NB4 (cell line): ENCODE data around the gene HSD17B12.
A peak's percentile ranks its signal among the peaks of the same experiment; 100 is the strongest.

Experiments used
- DNase-seq: peaks from one replicate; pipeline ENCODE4 v3.0.0; 2010; ENCODE audit warnings: low read depth
- H3K4me3 ChIP-seq: one replicate; pipeline ENCODE4 v1.5.1; 2011; ENCODE audit warnings: mild to moderate bottlenecking, low read depth, low read length, moderate library complexity
- CTCF ChIP-seq: IDR thresholded peaks from one replicate; pipeline ENCODE4 v1.5.1; 2012; ENCODE audit warnings: low read depth, low read length
- MAX ChIP-seq: IDR thresholded peaks from 2 replicates; pipeline ENCODE4 v1.6.1; 2011; ENCODE audit warnings: low read depth, low read length
- MYC ChIP-seq: IDR thresholded peaks from 2 replicates; pipeline ENCODE4 v1.6.1; 2011; ENCODE audit warnings: low read depth, low read length
- POLR2A ChIP-seq: IDR thresholded peaks from 2 replicates; pipeline ENCODE4 v1.6.1; 2011; ENCODE audit warnings: mild to moderate bottlenecking; ENCODE audit not compliant: insufficient read length; ENCODE audit errors: extremely low read depth

The HSD17B12 gene

GRCh38 chr11:43880640-43881159 lies 200.2 kb downstream of the HSD17B12 start, which contains the start of gene ALKBH3:
TSS of gene ALKBH3 (plus strand) at chr11:43880831. CDS start at chr11:43882653, 1,822 bp downstream.
- no peak for TF ChIP-seq MAX
- TF ChIP-seq POLR2A, result peak; percentile 44
- no peak for TF ChIP-seq CTCF

GRCh38 chr11:43892851-43893250 lies 212.3 kb downstream of the HSD17B12 start:
- no peak for DNase-seq
- no peak for TF ChIP-seq CTCF
- TF ChIP-seq MYC, result no peak
- TF ChIP-seq POLR2A, result no peak
- no peak for TF ChIP-seq MAX

More at GRCh38 chr11:43880640-43881159, 200.2 kb downstream of the HSD17B12 start, which contains the start of gene ALKBH3:
- peak; percentile 96 for DNase-seq
- H3K4me3 ChIP-seq, result peak within 1 kb of the TSS; percentile 88

DNA sequence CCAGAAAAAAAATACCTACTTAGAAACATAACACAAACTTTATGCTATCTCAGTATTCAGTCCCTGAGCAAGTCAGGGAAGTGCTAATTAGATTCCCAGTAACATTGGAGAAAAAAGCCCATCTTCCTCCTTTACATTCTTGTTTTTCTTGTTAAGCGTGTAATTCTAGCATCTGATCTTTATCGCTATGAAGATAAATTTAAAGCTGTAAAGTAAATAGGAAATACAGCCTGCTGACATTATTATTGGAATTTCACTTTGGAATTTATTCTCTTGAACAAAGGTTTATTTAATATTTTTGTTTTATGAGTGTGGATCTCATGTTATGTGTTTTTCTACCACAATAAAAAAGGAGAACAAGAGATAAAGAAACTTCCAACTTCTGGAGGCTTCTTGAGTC lies 214.0 kb downstream of the HSD17B12 start:
- DNase-seq, result no peak
- no peak overlapping the region for H3K4me3 ChIP-seq
- TF ChIP-seq POLR2A (no peak), CTCF (no peak), MYC (no peak), MAX (no peak)

More at GRCh38 chr11:43892851-43893250, 212.3 kb downstream of the HSD17B12 start:
- no peak overlapping the region for H3K4me3 ChIP-seq

GRCh38 chr11:43895601-43896000 lies 215.1 kb downstream of the HSD17B12 start:
- TF ChIP-seq CTCF, result no peak
- no peak for TF ChIP-seq MAX
- no peak for TF ChIP-seq POLR2A
- no peak for TF ChIP-seq MYC
- no peak overlapping the region for H3K4me3 ChIP-seq
- no peak for DNase-seq

GRCh38 chr11:43898574-43898973 lies 218.0 kb downstream of the HSD17B12 start:
- no peak overlapping the region for H3K4me3 ChIP-seq
- no peak for DNase-seq
- TF ChIP-seq MYC (no peak), MAX (no peak), POLR2A (no peak), CTCF (no peak)

GRCh38 chr11:43899094-43899493 lies 218.6 kb downstream of the HSD17B12 start:
- no peak overlapping the region for H3K4me3 ChIP-seq
- DNase-seq, result no peak
- TF ChIP-seq CTCF (no peak), MYC (no peak), MAX (no peak), POLR2A (no peak)
